ENCODE measurements around the gene NUDT4.

DNA sequence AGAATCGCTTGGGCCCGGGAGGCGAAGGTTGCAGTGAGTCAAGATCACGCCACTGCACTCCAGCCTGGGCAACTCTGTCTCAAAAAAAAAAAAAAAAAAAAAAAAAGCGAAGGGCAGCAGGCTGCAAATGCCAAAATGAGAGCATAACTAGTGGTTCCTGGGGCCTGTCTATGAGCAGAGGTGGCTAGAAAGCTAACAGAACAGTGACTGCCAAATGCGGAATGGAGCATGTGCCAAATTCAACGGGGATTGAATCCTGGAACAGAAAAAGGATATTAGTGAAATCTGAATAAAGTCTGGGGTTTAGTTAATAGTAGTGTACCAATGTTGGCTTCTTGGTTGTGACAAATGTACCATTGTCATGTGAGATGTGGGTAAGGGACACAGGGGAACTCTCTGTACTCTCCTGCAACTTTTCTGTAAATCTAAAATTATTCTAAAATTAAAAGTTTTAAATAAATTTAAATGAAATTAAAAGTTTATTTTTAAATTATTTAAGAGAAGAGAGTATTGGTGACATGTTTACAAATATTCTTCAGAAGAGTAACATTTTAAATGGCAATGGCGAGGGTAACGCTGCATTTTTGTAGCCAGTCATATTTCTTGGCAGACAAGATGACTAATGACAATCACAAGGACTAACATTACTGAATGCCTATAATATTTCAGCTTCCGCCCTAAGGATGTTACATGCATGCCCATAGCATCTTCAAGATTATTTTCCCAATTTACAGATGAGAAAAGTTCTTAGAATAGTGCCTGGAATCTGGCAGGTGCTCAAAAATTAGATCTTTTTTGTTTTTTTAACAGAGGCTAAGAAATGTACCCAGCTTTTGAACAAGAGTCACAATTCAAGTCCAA lies 28.9 kb upstream of the NUDT4 start:
- TF ChIP-seq JUN (IDR thresholded peaks at IDR 0.05; ENCODE audit: low read depth, low read length) = no peak
- TF ChIP-seq CTCF (IDR thresholded peaks at IDR 0.05; ENCODE audit: control extremely low read depth in 1 of 3, insufficient read depth in 1 of 3, low read depth in 1 of 3, low read length in 3 of 3) = no peak
- no peak for TF ChIP-seq TAF1 (IDR thresholded peaks at IDR 0.05; ENCODE audit: low read depth, low read length)
- no peak for TF ChIP-seq EZH2 (IDR thresholded peaks at IDR 0.05; ENCODE audit: low read depth, low read length, severe bottlenecking)

Data from H1 (cell line).